GM12873 (cell line): ENCODE results near the gene ADARB2.

Source experiments
- CTCF ChIP-seq: IDR thresholded peaks from 2 replicates; pipeline ENCODE4 v1.5.1; 2012; ENCODE audit warnings: low read depth, mild to moderate bottlenecking, moderate library complexity, low read length, control low read depth; ENCODE audit not compliant: insufficient read depth; ENCODE audit errors: missing control alignments

ADARB2 gene

GRCh38 chr10:1564791-1565190, 172.5 kb downstream of the ADARB2 start:
- TF ChIP-seq CTCF = no peak

GRCh38 chr10:1563028-1563427, 174.3 kb downstream of the ADARB2 start:
- no peak for TF ChIP-seq CTCF

- no peak for TF ChIP-seq CTCF
Observed at GRCh38 chr10:1561731-1562337, 175.5 kb downstream of the ADARB2 start.

- TF ChIP-seq CTCF = no peak
Observed at GRCh38 chr10:1560535-1561192, 176.7 kb downstream of the ADARB2 start.

GRCh38 chr10:1559761-1560160, 177.6 kb downstream of the ADARB2 start:
- TF ChIP-seq CTCF = no peak

GRCh38 chr10:1559311-1559710, 178.0 kb downstream of the ADARB2 start:
- no peak for TF ChIP-seq CTCF

- no peak for TF ChIP-seq CTCF
Observed at GRCh38 chr10:1558906-1559305, 178.4 kb downstream of the ADARB2 start.

GRCh38 chr10:1557081-1557480, 180.2 kb downstream of the ADARB2 start:
- TF ChIP-seq CTCF = no peak
